Neuronal stem cell (in vitro differentiated cells): ENCODE measurements around the gene MLF1.

Experiments
- DNase-seq: peaks from one replicate; pipeline ENCODE4 v3.0.0-alpha.2; 2013; ENCODE audit warnings: low spot score
- H2AFZ ChIP-seq: one replicate; pipeline ENCODE4 v1.6.1; 2013; ENCODE audit warnings: mild to moderate bottlenecking, low read length, inconsistent platforms
- H2AK5ac ChIP-seq: 2 replicates; pipeline ENCODE4 v1.6.1; 2013; ENCODE audit warnings: low read depth, mild to moderate bottlenecking, inconsistent platforms, low read length, moderate library complexity, mixed read lengths
- H2BK120ac ChIP-seq: 2 replicates; pipeline ENCODE4 v1.6.1; 2013; ENCODE audit warnings: low read depth, mild to moderate bottlenecking, inconsistent platforms, low read length, moderate library complexity, mixed read lengths
- H2BK12ac ChIP-seq: one replicate; pipeline ENCODE4 v1.6.1; 2013; ENCODE audit warnings: low read length, inconsistent platforms
- H2BK15ac ChIP-seq: 2 replicates; pipeline ENCODE4 v1.6.1; 2013; ENCODE audit warnings: mild to moderate bottlenecking, low read length, inconsistent platforms, mixed read lengths
- H2BK5ac ChIP-seq: one replicate; pipeline ENCODE4 v1.6.1; 2013; ENCODE audit warnings: inconsistent platforms, mild to moderate bottlenecking, low read length, moderate library complexity
- H3K14ac ChIP-seq: one replicate; pipeline ENCODE4 v1.6.1; 2013; ENCODE audit warnings: low read length, inconsistent platforms
- H3K18ac ChIP-seq: 2 replicates; pipeline ENCODE4 v1.6.1; 2013; ENCODE audit warnings: low read length, inconsistent platforms
- H3K23ac ChIP-seq: 2 replicates; pipeline ENCODE4 v1.6.1; 2013; ENCODE audit warnings: low read depth, mild to moderate bottlenecking, mixed read lengths, low read length, inconsistent platforms; ENCODE audit not compliant: poor library complexity
- H3K27ac ChIP-seq: replicated peaks from 3 replicates; pipeline ENCODE4 v1.5.1; 2013; ENCODE audit warnings: low read length, inconsistent platforms
- H3K27me3 ChIP-seq, 3 experiments: 2 replicates each; pipeline ENCODE4 v1.6.1; 2013; ENCODE audit warnings: low read length in 3 of 3, mild to moderate bottlenecking in 2 of 3, inconsistent platforms in 1 of 3, low read depth in 1 of 3, mixed read lengths in 1 of 3, moderate library complexity in 1 of 3; ENCODE audit not compliant: control insufficient read depth in 3 of 3, insufficient read depth in 3 of 3
- H3K36me3 ChIP-seq, 2 donors: replicated peaks in 1 of 2; 2 replicates each; pipeline ENCODE4 v1.6.1; 2013; ENCODE audit warnings: low read length in 2 of 2; ENCODE audit not compliant: control insufficient read depth in 2 of 2, insufficient read depth in 2 of 2
- H3K4ac ChIP-seq: 2 replicates; pipeline ENCODE4 v1.6.1; 2013; ENCODE audit warnings: inconsistent platforms, mild to moderate bottlenecking, low read length, moderate library complexity
- H3K4me1 ChIP-seq, 2 donors: 1 replicate in 1 of 2; 2 replicates in 1 of 2; pipeline ENCODE4 v1.6.1; 2013; ENCODE audit warnings: low read length in 2 of 2, low read depth in 1 of 2; ENCODE audit not compliant: control insufficient read depth in 2 of 2, insufficient read depth in 1 of 2
- H3K4me2 ChIP-seq: one replicate; pipeline ENCODE4 v1.6.1; 2013; ENCODE audit warnings: mild to moderate bottlenecking, low read length, inconsistent platforms; ENCODE audit not compliant: insufficient read depth, poor library complexity, severe bottlenecking
- H3K4me3 ChIP-seq, 2 donors: 2 replicates each; pipeline ENCODE4 v1.5.1; 2013; ENCODE audit warnings: low read length in 2 of 2, mild to moderate bottlenecking in 2 of 2, inconsistent platforms in 1 of 2, moderate library complexity in 1 of 2
- H3K79me1 ChIP-seq: one replicate; pipeline ENCODE4 v1.6.1; 2013; ENCODE audit warnings: low read depth, mild to moderate bottlenecking, inconsistent platforms, low read length, moderate library complexity
- H3K9ac ChIP-seq: one replicate; pipeline ENCODE4 v1.6.1; 2013; ENCODE audit warnings: mild to moderate bottlenecking, low read depth, low read length, inconsistent platforms; ENCODE audit not compliant: poor library complexity
- H3K9me3 ChIP-seq, 2 donors: replicated peaks in 1 of 2; 2 replicates each; pipeline versions ENCODE3 to v1.6.1; 2013; ENCODE audit warnings: low read length in 2 of 2, mild to moderate bottlenecking in 2 of 2, inconsistent platforms in 1 of 2, low read depth in 1 of 2, mixed read lengths in 1 of 2, moderate library complexity in 1 of 2; ENCODE audit not compliant: control insufficient read depth in 2 of 2, insufficient read depth in 1 of 2
- H4K8ac ChIP-seq: one replicate; pipeline ENCODE4 v1.6.1; 2013; ENCODE audit warnings: low read depth, mild to moderate bottlenecking, inconsistent platforms, low read length, moderate library complexity
- H4K91ac ChIP-seq: one replicate; pipeline ENCODE4 v1.6.1; 2013; ENCODE audit warnings: low read length, low read depth, mild to moderate bottlenecking, inconsistent platforms; ENCODE audit not compliant: poor library complexity
- WGBS, 2 donors: extraction: QIAGEN DNeasy Blood & Tissue Kit; methylation state at CpG; one replicate each; pipeline ENCODE4 v1.1.7; 2013; ENCODE audit warnings: missing lambda C conversion rate in 2 of 2, mixed read lengths in 1 of 2; ENCODE audit not compliant: insufficient read length in 2 of 2, insufficient replicate concordance in 1 of 2; ENCODE audit errors: extremely low coverage in 2 of 2; 5-methylcytosine and 5-hydroxymethylcytosine counted together

Gene MLF1

DNA sequence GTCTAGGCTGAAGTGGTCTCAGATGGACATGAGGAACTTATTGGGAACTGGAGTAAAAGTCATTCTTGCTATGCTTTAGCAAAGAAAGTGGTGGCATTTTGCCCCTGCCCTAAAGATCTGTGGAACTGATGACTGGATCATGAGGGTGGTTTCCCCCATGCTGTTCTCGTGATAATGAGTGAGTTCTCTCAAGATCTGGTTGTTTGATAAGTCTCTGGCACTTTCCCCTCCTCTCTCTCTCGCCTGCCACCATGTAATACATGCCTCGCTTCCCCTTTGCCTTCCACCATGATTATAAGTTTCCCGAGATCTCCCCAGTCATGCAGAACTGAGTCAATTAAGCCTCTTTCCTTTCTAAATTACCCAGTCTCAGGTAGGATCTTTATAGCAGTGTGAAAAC lies 11.5 kb upstream of the MLF1 start:
- H3K9ac ChIP-seq, result no peak overlapping the region
- no peak overlapping the region for H4K8ac ChIP-seq
- H2BK12ac ChIP-seq, result no peak overlapping the region
- no peak overlapping the region for H2BK15ac ChIP-seq
- H3K18ac ChIP-seq, result no peak overlapping the region
- H3K4me1 ChIP-seq, result no peaks in the 10 kb centered on the region
- no peak overlapping the region for H3K27ac ChIP-seq
- no peak overlapping the region for H2AFZ ChIP-seq
- no peaks in the 10 kb centered on the region for H3K9me3 ChIP-seq
- WGBS, 2 donors, result no CpG with 5 or more reads among the region's 4 CpGs
- no peaks in the 10 kb centered on the region for H3K79me1 ChIP-seq
- no peak overlapping the region for H4K91ac ChIP-seq
- H3K27me3 ChIP-seq, result no peaks in the 10 kb centered on the region
- H2BK5ac ChIP-seq, result no peak overlapping the region
- no peak overlapping the region for H3K23ac ChIP-seq
- no peak overlapping the region for H2AK5ac ChIP-seq
- H3K36me3 ChIP-seq, result no peaks in the 10 kb centered on the region
- no peak overlapping the region for H2BK120ac ChIP-seq
- DNase-seq, result no peak
- no peak overlapping the region for H3K4me3 ChIP-seq
- no peak overlapping the region for H3K4ac ChIP-seq
- no peak overlapping the region for H3K14ac ChIP-seq
- H3K4me2 ChIP-seq, result no peak overlapping the region

DNA sequence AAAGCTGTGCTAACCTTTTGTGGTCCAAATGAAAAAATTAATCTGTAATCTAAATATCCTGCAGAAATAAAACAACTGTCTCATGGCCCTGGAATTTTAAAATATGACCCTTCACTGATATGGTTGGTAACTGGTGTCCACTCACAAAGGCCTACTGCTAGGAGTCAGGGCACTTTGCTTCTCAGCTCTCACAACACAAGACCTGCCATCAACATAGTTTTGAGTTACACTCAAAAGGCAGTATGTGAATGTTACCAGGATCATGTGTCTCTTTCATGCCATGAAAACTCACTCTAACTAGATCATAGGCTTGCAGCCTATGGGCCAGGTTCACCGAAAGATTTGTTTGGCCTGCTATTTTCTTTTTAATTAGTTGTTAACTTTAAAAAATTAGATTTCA lies 10.0 kb upstream of the MLF1 start:
- H3K4me3 ChIP-seq, result no peak overlapping the region
- no peaks in the 10 kb centered on the region for H3K9me3 ChIP-seq
- no peak overlapping the region for H3K27ac ChIP-seq
- no peak overlapping the region for H4K91ac ChIP-seq
- H2BK120ac ChIP-seq, result no peak overlapping the region
- H3K27me3 ChIP-seq, result no peaks in the 10 kb centered on the region
- no peaks in the 10 kb centered on the region for H3K36me3 ChIP-seq
- no peak overlapping the region for H3K4ac ChIP-seq
- no peak overlapping the region for H3K23ac ChIP-seq
- H2BK5ac ChIP-seq, result no peak overlapping the region
- no peak overlapping the region for H3K18ac ChIP-seq
- H2BK12ac ChIP-seq, result no peak overlapping the region
- H3K9ac ChIP-seq, result no peak overlapping the region
- no peak overlapping the region for H3K14ac ChIP-seq
- H2BK15ac ChIP-seq, result no peak overlapping the region
- no peaks in the 10 kb centered on the region for H3K79me1 ChIP-seq
- H3K4me2 ChIP-seq, result no peak overlapping the region
- no peak overlapping the region for H4K8ac ChIP-seq
- no peak overlapping the region for H2AFZ ChIP-seq
- no peaks in the 10 kb centered on the region for H3K4me1 ChIP-seq
- no CpG with 5 or more reads among the region's 1 CpG for WGBS, 2 donors
- no peak for DNase-seq
- H2AK5ac ChIP-seq, result no peak overlapping the region

DNA sequence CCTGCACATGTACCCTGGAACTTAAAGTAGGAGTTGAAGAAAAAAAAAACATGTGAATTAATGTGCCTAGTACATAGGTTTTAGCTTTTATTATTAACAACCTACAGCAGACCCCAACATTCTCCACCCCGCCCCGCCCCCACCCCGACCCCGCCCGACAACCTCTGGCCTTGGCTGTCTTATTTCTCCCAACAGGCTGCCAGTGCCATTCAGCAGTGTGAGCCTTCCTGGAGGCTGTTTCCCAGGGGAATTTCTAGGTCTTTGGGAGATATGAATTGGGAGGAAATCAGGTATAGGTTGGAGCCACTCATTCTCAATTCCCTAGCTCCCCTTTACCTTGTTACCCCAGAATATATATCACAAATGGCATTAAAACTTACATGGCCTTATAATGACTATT lies 8.3 kb upstream of the MLF1 start:
- Histone ChIP-seq H2BK12ac (no peak overlapping the region), H3K9ac (no peak overlapping the region), H3K4me1 (no peaks in the 10 kb centered on the region), H3K4me2 (no peak overlapping the region), H3K4ac (no peak overlapping the region), H3K18ac (no peak overlapping the region), H2AFZ (no peak overlapping the region), H3K9me3 (no peaks in the 10 kb centered on the region), H4K8ac (no peak overlapping the region), H2AK5ac (no peak overlapping the region), H3K27me3 (peaks cover 0 to 11% (median 0%) of the 10 kb centered on the region in 3 experiments), H2BK5ac (no peak overlapping the region), H4K91ac (no peak overlapping the region), H3K23ac (no peak overlapping the region), H2BK120ac (no peak overlapping the region), H3K14ac (no peak overlapping the region), H3K27ac (no peak overlapping the region), H3K4me3 (no peak overlapping the region), H3K36me3 (no peaks in the 10 kb centered on the region), H2BK15ac (no peak overlapping the region), H3K79me1 (no peaks in the 10 kb centered on the region)
- no CpG with 5 or more reads among the region's 5 CpGs for WGBS, 2 donors
- no peak for DNase-seq

DNA sequence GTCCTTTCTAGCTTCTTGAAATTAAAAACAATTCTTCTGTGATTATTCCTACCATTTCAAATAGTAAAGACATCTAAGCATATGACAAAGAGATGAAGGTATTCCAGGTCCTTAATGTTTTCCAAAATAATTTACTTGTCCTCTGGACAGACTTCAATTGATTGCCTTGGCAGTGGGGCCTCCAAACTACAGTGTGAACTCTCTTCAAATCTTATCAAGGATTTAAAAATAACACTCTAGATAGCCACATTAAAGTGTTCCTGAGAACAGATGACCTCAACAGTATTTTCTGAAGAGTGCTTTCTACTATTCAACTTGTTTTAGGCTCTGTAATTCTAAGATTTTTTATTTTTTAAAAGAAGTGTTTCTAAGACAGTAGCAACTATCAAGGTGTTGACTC lies 7.9 kb upstream of the MLF1 start:
- Histone ChIP-seq H3K27me3 (peaks cover 0 to 14% (median 0%) of the 10 kb centered on the region in 3 experiments), H3K18ac (no peak overlapping the region), H3K14ac (no peak overlapping the region), H2BK5ac (no peak overlapping the region), H3K23ac (no peak overlapping the region), H3K4me1 (no peaks in the 10 kb centered on the region), H3K9ac (no peak overlapping the region), H3K4ac (no peak overlapping the region), H2AFZ (no peak overlapping the region), H4K8ac (no peak overlapping the region), H2AK5ac (no peak overlapping the region), H2BK120ac (no peak overlapping the region), H2BK15ac (no peak overlapping the region), H3K4me2 (no peak overlapping the region), H3K9me3 (no peaks in the 10 kb centered on the region), H3K79me1 (no peaks in the 10 kb centered on the region), H3K36me3 (no peaks in the 10 kb centered on the region), H2BK12ac (no peak overlapping the region), H3K4me3 (no peak overlapping the region), H3K27ac (no peak overlapping the region), H4K91ac (no peak overlapping the region)
- no peak for DNase-seq
